ENCODE data around the gene GXYLT2.

DNA sequence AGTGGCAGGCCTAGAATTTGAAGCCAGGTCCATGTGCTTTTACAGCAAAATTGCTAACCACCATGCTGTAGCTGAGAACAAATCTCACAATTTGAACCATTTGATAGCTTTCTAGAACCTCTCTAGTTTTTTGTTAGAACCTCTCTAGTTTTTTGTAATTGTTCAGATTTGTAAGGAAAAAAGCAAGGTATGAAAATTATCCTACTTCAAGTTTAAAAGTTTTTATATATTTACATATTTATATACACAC, 9.8 kb downstream of the GXYLT2 start:
- TF ChIP-seq, protein P1, sequence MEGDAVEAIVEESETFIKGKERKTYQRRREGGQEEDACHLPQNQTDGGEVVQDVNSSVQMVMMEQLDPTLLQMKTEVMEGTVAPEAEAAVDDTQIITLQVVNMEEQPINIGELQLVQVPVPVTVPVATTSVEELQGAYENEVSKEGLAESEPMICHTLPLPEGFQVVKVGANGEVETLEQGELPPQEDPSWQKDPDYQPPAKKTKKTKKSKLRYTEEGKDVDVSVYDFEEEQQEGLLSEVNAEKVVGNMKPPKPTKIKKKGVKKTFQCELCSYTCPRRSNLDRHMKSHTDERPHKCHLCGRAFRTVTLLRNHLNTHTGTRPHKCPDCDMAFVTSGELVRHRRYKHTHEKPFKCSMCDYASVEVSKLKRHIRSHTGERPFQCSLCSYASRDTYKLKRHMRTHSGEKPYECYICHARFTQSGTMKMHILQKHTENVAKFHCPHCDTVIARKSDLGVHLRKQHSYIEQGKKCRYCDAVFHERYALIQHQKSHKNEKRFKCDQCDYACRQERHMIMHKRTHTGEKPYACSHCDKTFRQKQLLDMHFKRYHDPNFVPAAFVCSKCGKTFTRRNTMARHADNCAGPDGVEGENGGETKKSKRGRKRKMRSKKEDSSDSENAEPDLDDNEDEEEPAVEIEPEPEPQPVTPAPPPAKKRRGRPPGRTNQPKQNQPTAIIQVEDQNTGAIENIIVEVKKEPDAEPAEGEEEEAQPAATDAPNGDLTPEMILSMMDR (conservative IDR thresholded peaks at IDR 0.05) = no peak
- TF ChIP-seq ZFX (IDR thresholded peaks at IDR 0.05) = no peak
